Sigmoid colon (tissue), 7 donors: ENCODE results near the gene PKMYT1. TPM values are rescaled to one million over a fixed set of nuclear protein-coding genes. Genes with fewer than 3 reads are reported as not detected.

Experiments
- DNase-seq: peaks from one replicate; pipeline ENCODE4 v3.0.0-alpha.2; 2019
- H3K27ac ChIP-seq, 4 donors: fragments of 200-600 bp; sonication (generic); one replicate each; pipeline ENCODE4 v1.5.1; 2016 to 2019; ENCODE audit warnings: mild to moderate bottlenecking in 1 of 4
- H3K27me3 ChIP-seq, 3 donors: fragments of 200-600 bp; sonication (generic); one replicate each; pipeline ENCODE4 v1.5.1; 2019; ENCODE audit warnings: mild to moderate bottlenecking in 1 of 3
- H3K36me3 ChIP-seq, 4 donors: fragments of 200-600 bp; sonication (generic); one replicate each; pipeline ENCODE4 v1.5.1; 2016 to 2019
- H3K4me1 ChIP-seq, 4 donors: fragments of 200-600 bp; sonication (generic); one replicate each; pipeline ENCODE4 v1.5.1; 2017 to 2019
- H3K4me3 ChIP-seq, 4 donors: fragments of 200-600 bp; sonication (generic); one replicate each; pipeline ENCODE4 v1.5.1; 2017 to 2019; ENCODE audit warnings: mild to moderate bottlenecking in 2 of 4, moderate library complexity in 1 of 4
- H3K9me3 ChIP-seq, 4 donors: fragments of 200-600 bp in 3 of 4; sonication (generic) in 3 of 4; one replicate each; pipeline versions ENCODE4 v1.5.1 to v1.6.1; 2013 to 2019
- CTCF ChIP-seq, 4 experiments: fragments of 450-650 bp in 3 of 4; fragments of 200-600 bp in 1 of 4; IDR thresholded peaks; one replicate each; pipeline ENCODE4 v1.5.1; 2016 to 2019; ENCODE audit warnings: antibody characterized with exemption in 4 of 4, mild to moderate bottlenecking in 3 of 4, moderate library complexity in 2 of 4
- EP300 ChIP-seq, 4 donors: sonication (generic); formaldehyde crosslinking; IDR thresholded peaks; one replicate each; pipeline ENCODE4 v1.6.1; 2017; ENCODE audit warnings: antibody characterized with exemption in 4 of 4
- POLR2A ChIP-seq, 2 donors: fragments of 450-650 bp; IDR thresholded peaks; one replicate each; pipeline ENCODE4 v1.6.1; 2016; ENCODE audit warnings: antibody characterized with exemption in 2 of 2, mild to moderate bottlenecking in 2 of 2, moderate library complexity in 2 of 2
- POLR2AphosphoS5 ChIP-seq, 4 donors: sonication (generic); formaldehyde crosslinking; IDR thresholded peaks; one replicate each; pipeline ENCODE4 v1.6.1; 2017; ENCODE audit warnings: antibody characterized with exemption in 4 of 4
- WGBS, 2 donors: extraction: QIAGEN DNeasy Blood & Tissue Kit; methylation state at CpG; one replicate each; pipeline ENCODE4 v1.1.7; 2013; 5-methylcytosine and 5-hydroxymethylcytosine counted together
- intact Hi-C: fragments of 100-400 bp; cut with DNase I; formaldehyde crosslinking; loops from one replicate; pipeline ENCODE4 v1.15.1; 2023
- polyA plus RNA-seq, 3 donors: library from polyadenylated mRNA; stranded (reverse); fragments of 200-250 nt; gene quantifications; one replicate each; pipeline ENCODE4 v1.2.3, GENCODE V29; 2013
- total RNA-seq, 4 donors: library from RNA; depleted of rRNA; stranded (reverse); fragments of >200 nt; gene quantifications; one replicate each; pipeline ENCODE4 v1.1.0, GENCODE V29; 2016
- donor health status: healthy with polysubstance abuse.
- donor health status: Bipolar disorder and iron deficiency.
- donor health status: healthy.

PKMYT1 gene
- total and polyA plus RNA-seq, 7 donors, result 0.95 to 33.1 (median 2.9) TPM; not detected in 3

DNA sequence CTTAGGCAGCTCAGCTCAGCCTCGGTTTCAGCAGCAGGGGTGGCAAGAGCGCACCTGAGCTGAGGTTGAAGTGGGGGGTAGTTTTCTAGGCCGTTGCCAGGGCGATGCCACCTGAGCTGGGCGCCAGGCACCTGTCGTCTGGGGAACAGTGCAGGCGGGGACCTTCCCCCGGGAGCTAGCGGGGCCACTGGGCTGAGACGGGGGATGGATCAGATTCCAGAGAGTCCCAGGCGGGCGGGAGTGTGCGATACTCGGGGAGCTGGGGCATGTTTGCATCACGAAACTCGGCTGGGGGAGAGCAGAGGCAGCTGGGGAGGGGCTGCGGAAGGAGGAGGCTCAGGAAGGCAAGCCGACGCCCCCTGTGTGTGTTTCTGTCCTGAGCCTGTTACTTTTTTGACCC lies 32.0 kb upstream of the PKMYT1 start:
- Histone ChIP-seq H3K27ac (no peak overlapping the region), H3K36me3 (no peaks in the 10 kb centered on the region), H3K4me3 (no peak overlapping the region), H3K9me3 (no peaks in the 10 kb centered on the region), H3K27me3 (peaks cover 23 to 76% (median 67%) of the 10 kb centered on the region in 3 donors), H3K4me1 (no peaks in the 10 kb centered on the region)
- TF ChIP-seq CTCF (IDR thresholded peaks at IDR 0.05) (no peak), POLR2AphosphoS5 (IDR thresholded peaks at IDR 0.05) (no peak), EP300 (IDR thresholded peaks at IDR 0.05) (no peak), POLR2A (IDR thresholded peaks at IDR 0.05) (no peak)
- intact Hi-C loops, result no loop called here
- WGBS, 2 donors, result 13 to 34% methylated on average over 19 of the region's 19 CpGs
- no peak for DNase-seq

GRCh38 chr16:3010510-3010909 lies 30.3 kb upstream of the PKMYT1 start:
- TF ChIP-seq POLR2A (IDR thresholded peaks at IDR 0.05) (no peak), EP300 (IDR thresholded peaks at IDR 0.05) (no peak), POLR2AphosphoS5 (IDR thresholded peaks at IDR 0.05) (no peak), CTCF (IDR thresholded peaks at IDR 0.05) (no peak)
- no peaks in the 10 kb centered on the region for H3K9me3 ChIP-seq
- intact Hi-C loops, result no loop called here
- DNase-seq, result no peak
- H3K4me1 ChIP-seq, result no peaks in the 10 kb centered on the region
- H3K27ac ChIP-seq, result no peak overlapping the region
- H3K27me3 ChIP-seq, result peaks cover 24 to 87% (median 77%) of the 10 kb centered on the region in 3 donors
- no peaks in the 10 kb centered on the region for H3K36me3 ChIP-seq
- no peak overlapping the region for H3K4me3 ChIP-seq
- WGBS, 2 donors, result 94 to 95% methylated on average over 8 of the region's 8 CpGs

- H3K27ac ChIP-seq, result no peak overlapping the region
- 48 to 64% methylated on average over 21 of the region's 21 CpGs for WGBS, 2 donors
- peaks cover 24 to 95% (median 84%) of the 10 kb centered on the region in 3 donors for H3K27me3 ChIP-seq
- H3K4me1 ChIP-seq, result peaks cover 0 to 3% (median 3%) of the 10 kb centered on the region in 4 donors
- H3K9me3 ChIP-seq, result no peaks in the 10 kb centered on the region
- no peak for DNase-seq
- no peak overlapping the region for H3K4me3 ChIP-seq
- TF ChIP-seq POLR2AphosphoS5 (IDR thresholded peaks at IDR 0.05), result no peak
- no peak for TF ChIP-seq POLR2A (IDR thresholded peaks at IDR 0.05)
- H3K36me3 ChIP-seq, result no peaks in the 10 kb centered on the region
- intact Hi-C loops, result no loop called here
Measured at GRCh38 chr16:3009568-3010390, 29.5 kb upstream of the PKMYT1 start.

- 78 to 84% methylated on average over 4 of the region's 4 CpGs for WGBS, 2 donors
- intact Hi-C loops, result no loop called here
- Histone ChIP-seq H3K9me3 (no peaks in the 10 kb centered on the region), H3K27ac (no peak overlapping the region), H3K4me3 (no peak overlapping the region), H3K36me3 (no peaks in the 10 kb centered on the region), H3K27me3 (peaks cover 22 to 90% (median 79%) of the 10 kb centered on the region in 3 donors), H3K4me1 (peaks cover 0 to 5% (median 4%) of the 10 kb centered on the region in 4 donors)
- TF ChIP-seq CTCF (IDR thresholded peaks at IDR 0.05), result no peak
- DNase-seq, result no peak
Measured at GRCh38 chr16:3008690-3009037, 28.4 kb upstream of the PKMYT1 start.

DNA sequence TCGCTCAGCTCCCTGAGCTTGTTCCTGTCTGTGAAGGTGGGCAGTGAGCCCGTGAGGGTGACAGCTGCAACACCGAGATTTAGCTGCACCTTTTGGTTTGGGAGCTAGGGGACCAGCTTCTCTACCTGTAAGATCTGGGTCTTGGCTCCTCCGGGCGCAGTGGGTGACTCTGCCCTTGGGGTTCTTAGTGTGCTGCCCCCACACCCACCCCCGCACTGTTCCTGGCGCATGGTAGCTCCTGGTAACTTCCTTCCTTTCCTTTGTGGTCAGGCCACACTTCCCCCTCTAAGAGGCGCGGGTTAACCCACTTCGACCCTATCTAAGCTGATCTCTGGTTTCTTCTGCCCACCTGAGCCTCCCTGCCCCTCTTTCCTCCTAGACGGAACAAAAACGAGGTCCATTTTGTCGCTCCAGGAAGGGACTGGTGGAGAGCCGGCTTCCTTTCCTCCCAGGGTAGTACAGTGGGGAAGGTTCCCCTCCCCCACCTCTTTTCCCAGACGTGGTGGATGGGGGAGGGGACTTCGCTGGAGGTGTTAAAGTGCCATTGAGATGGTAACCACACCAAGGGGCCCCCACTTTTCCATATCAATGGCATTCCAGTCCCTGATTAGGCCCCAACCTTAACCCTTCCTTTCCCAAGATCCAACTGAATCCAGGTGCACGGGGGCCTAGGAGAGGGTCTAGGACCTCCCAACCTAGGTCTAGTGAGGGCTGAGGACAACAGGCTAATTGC lies 27.9 kb upstream of the PKMYT1 start:
- peaks cover 22 to 88% (median 73%) of the 10 kb centered on the region in 3 donors for H3K27me3 ChIP-seq
- WGBS, 2 donors, result 9 to 15% methylated on average over 17 of the region's 17 CpGs

More for the DNA sequence above, 27.9 kb upstream of the PKMYT1 start:
- no peak for DNase-seq
- intact Hi-C loops, result no loop called here
- Histone ChIP-seq H3K4me3 (no peak overlapping the region), H3K4me1 (peaks cover 0 to 7% (median 5%) of the 10 kb centered on the region in 4 donors), H3K9me3 (no peaks in the 10 kb centered on the region), H3K36me3 (no peaks in the 10 kb centered on the region), H3K27ac (no peak overlapping the region)
- TF ChIP-seq POLR2AphosphoS5 (IDR thresholded peaks at IDR 0.05) (no peak), POLR2A (IDR thresholded peaks at IDR 0.05) (no peak), EP300 (IDR thresholded peaks at IDR 0.05) (no peak), CTCF (IDR thresholded peaks at IDR 0.05) (no peak)
